Thyroid gland (tissue), 4 donors: ENCODE results near the gene IL1R1.

ENCODE experiments used
- CTCF ChIP-seq, 6 experiments: fragments of 200-600 bp in 3 of 6; fragments of 450-650 bp in 3 of 6; sonication (generic) in 3 of 6; IDR thresholded peaks; one replicate each; pipeline ENCODE4 v1.5.1; 2016 to 2019; ENCODE audit warnings: antibody characterized with exemption in 6 of 6, mild to moderate bottlenecking in 2 of 6, inconsistent platforms in 1 of 6, moderate library complexity in 1 of 6
- POLR2A ChIP-seq, 2 donors: fragments of 450-650 bp; IDR thresholded peaks; one replicate each; pipeline ENCODE4 v1.6.1; 2017; ENCODE audit warnings: antibody characterized with exemption in 2 of 2, mild to moderate bottlenecking in 2 of 2, moderate library complexity in 1 of 2

GRCh38 chr2:102119255-102119654, 23.3 kb upstream of the IL1R1 start:
- TF ChIP-seq CTCF (IDR thresholded peaks at IDR 0.05) = no peak
- no peak for TF ChIP-seq POLR2A (IDR thresholded peaks at IDR 0.05)
